ENCODE results near the gene RBM33. TPM values are rescaled to one million over a fixed set of nuclear protein-coding genes. Genes with fewer than 3 reads are reported as not detected.

Gene RBM33
- total RNA-seq, 1 donor from 2014 or later: 30.8 TPM

DNA sequence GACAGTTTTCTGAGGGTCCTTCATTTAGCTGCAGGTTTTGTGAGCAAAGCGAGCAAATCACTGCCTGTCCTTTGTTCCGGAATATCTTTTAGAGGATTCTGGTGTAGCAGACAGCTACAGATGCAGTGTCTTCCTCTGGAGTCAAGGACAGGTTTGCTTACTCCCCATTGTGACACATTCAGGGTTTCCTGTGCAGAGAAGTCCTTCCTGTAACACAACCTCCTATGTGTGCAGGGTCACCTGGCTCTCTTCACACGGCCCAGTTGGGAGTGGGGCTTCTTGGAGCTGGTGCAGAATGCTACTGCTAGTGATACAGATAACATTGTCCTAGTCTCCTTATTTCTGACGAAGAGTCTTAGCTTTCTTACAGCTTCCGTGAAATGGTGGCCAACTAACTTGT, 47.9 kb downstream of the RBM33 start:
- Histone ChIP-seq H3K4me1 (peaks cover 49% of the 10 kb centered on the region), H3K27me3 (ENCODE audit: low read depth) (no peaks in the 10 kb centered on the region), H3K36me3 (no peaks in the 10 kb centered on the region), H3K9me3 (replicated peaks) (no peaks in the 10 kb centered on the region), H3K27ac (replicated peaks) (no peak overlapping the region), H3K4me3 (no peak overlapping the region)
- intact Hi-C loops (cut with micrococcal nuclease): no loop called here
- TF ChIP-seq CTCF (IDR thresholded peaks at IDR 0.05; ENCODE audit: borderline replicate concordance): no peak
- DNase-seq: no peak

GRCh38 chr7:155693826-155694225, 49.4 kb downstream of the RBM33 start:
- intact Hi-C loops (cut with micrococcal nuclease): no loop called here
- DNase-seq: no peak
- Histone ChIP-seq H3K4me3 (no peak overlapping the region), H3K27me3 (ENCODE audit: low read depth) (no peaks in the 10 kb centered on the region), H3K9me3 (replicated peaks) (no peaks in the 10 kb centered on the region), H3K27ac (replicated peaks) (no peak overlapping the region), H3K4me1 (peaks cover 49% of the 10 kb centered on the region), H3K36me3 (no peaks in the 10 kb centered on the region)
- TF ChIP-seq CTCF (IDR thresholded peaks at IDR 0.05; ENCODE audit: borderline replicate concordance): no peak

GRCh38 chr7:155694851-155695250, 50.4 kb downstream of the RBM33 start:
- no peak for DNase-seq
- Histone ChIP-seq H3K27me3 (ENCODE audit: low read depth) (no peaks in the 10 kb centered on the region), H3K36me3 (no peaks in the 10 kb centered on the region)

DNA sequence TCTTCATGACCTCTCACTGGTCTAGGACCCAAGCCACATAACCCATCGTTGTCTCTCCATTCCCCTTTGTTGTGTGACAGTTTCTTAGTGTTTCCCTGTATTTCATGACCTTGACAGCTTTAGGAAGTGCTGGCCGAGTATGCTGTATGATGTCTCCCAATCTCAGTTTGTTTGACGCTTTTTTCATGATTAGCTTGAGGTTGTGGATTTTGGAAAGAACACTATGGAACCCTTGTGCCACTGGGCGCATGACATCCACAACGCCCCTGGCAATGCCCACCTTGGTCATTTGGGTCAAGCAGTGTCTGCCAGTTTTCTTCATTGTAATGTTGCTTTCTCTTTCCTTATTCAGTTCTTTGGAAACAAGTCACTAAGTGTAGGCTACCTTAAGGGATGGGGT, 52.3 kb downstream of the RBM33 start:
- intact Hi-C loops (cut with micrococcal nuclease): no loop called here
- TF ChIP-seq CTCF (IDR thresholded peaks at IDR 0.05; ENCODE audit: borderline replicate concordance): no peak
- H3K27ac ChIP-seq (replicated peaks): no peak overlapping the region
- DNase-seq: no peak
- no peak overlapping the region for H3K4me3 ChIP-seq
- no peaks in the 10 kb centered on the region for H3K9me3 ChIP-seq (replicated peaks)
- peaks cover 42% of the 10 kb centered on the region for H3K4me1 ChIP-seq
- no peaks in the 10 kb centered on the region for H3K27me3 ChIP-seq (ENCODE audit: low read depth)
- peaks cover 12% of the 10 kb centered on the region for H3K36me3 ChIP-seq

More at GRCh38 chr7:155694851-155695250, 50.4 kb downstream of the RBM33 start:
- H3K4me3 ChIP-seq: no peak overlapping the region
- peaks cover 49% of the 10 kb centered on the region for H3K4me1 ChIP-seq
- H3K27ac ChIP-seq (replicated peaks): no peak overlapping the region
- H3K9me3 ChIP-seq (replicated peaks): no peaks in the 10 kb centered on the region
- no peak for TF ChIP-seq CTCF (IDR thresholded peaks at IDR 0.05; ENCODE audit: borderline replicate concordance)
- intact Hi-C loops (cut with micrococcal nuclease): no loop called here

DNA sequence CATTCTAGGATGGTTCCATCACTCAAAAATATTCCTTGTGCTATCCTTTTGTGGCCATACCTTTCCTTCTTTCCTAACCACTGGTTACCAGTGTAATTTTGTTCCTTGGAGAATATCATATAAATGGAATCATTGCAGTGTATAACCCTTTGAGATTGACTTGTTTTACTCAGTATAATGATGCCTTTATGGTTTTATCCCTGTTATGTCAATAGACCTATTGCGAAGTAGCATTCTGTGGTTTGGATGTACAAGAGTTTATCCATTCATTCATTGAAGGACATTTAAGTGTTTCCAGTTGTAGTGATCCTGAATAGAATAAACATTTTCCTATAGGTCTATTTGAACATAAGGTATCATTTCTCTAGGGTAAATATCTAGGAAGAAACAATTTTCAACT, 54.2 kb downstream of the RBM33 start:
- intact Hi-C loops (cut with micrococcal nuclease): no loop called here
- DNase-seq: no peak
- no peak for TF ChIP-seq CTCF (IDR thresholded peaks at IDR 0.05; ENCODE audit: borderline replicate concordance)
- Histone ChIP-seq H3K27ac (replicated peaks) (no peak overlapping the region), H3K36me3 (peaks cover 31% of the 10 kb centered on the region), H3K27me3 (ENCODE audit: low read depth) (no peaks in the 10 kb centered on the region), H3K9me3 (replicated peaks) (no peaks in the 10 kb centered on the region), H3K4me1 (peaks cover 25% of the 10 kb centered on the region), H3K4me3 (no peak overlapping the region)

DNA sequence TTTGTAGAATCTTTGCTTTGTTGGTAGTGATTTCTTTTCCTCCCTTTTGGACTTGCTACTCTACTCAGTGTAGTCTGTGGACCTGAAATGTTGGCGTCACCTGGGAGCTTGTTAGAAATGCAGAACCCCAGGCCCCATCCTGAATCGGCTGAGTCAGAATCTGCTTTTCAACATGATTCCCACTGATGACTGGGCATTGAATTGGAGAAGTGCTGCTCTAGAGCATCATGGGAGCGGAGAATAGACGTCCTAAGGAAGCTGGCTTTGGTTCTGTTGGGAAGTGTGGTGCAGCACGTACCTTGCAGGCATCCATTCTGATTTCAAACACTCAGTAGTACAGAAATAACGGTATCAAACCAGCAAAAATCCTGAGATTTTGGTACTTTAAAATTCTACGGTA, 54.7 kb downstream of the RBM33 start:
- Histone ChIP-seq H3K4me1 (peaks cover 21% of the 10 kb centered on the region), H3K27me3 (ENCODE audit: low read depth) (no peaks in the 10 kb centered on the region), H3K27ac (replicated peaks) (no peak overlapping the region), H3K4me3 (no peak overlapping the region), H3K36me3 (peaks cover 35% of the 10 kb centered on the region), H3K9me3 (replicated peaks) (no peaks in the 10 kb centered on the region)
- TF ChIP-seq CTCF (IDR thresholded peaks at IDR 0.05; ENCODE audit: borderline replicate concordance): no peak
- DNase-seq: no peak
- intact Hi-C loops (cut with micrococcal nuclease): no loop called here
